HEK293 (cell line): ENCODE results near the gene PREX1.

ENCODE experiments used
- EGR2 ChIP-seq: fragments of 450-650 bp; formaldehyde crosslinking; IDR thresholded peaks from 2 replicates; pipeline ENCODE4 v1.5.1; 2016; ENCODE audit warnings: low read depth, missing biosample characterization, missing genetic modification characterization
- HOXA7 ChIP-seq: sonication (generic); formaldehyde crosslinking; IDR thresholded peaks from 2 replicates; pipeline ENCODE4 v1.8.1; 2022; ENCODE audit warnings: missing genetic modification reagents, borderline replicate concordance
- ZFHX2 ChIP-seq: fragments of 450-650 bp; formaldehyde crosslinking; conservative IDR thresholded peaks from 2 replicates; pipeline ENCODE4 v1.5.1; 2016; ENCODE audit warnings: missing biosample characterization, missing genetic modification characterization
- ZNF549 ChIP-seq: fragments of 450-650 bp; IDR thresholded peaks from 2 replicates; pipeline ENCODE4 v1.5.1; 2018; ENCODE audit warnings: missing biosample characterization, missing genetic modification characterization, mild to moderate bottlenecking, inconsistent platforms, moderate library complexity
- ZNF585B ChIP-seq: fragments of 450-650 bp; formaldehyde crosslinking; IDR thresholded peaks from 2 replicates; pipeline ENCODE4 v1.5.1; 2016; ENCODE audit warnings: missing biosample characterization, missing genetic modification characterization
- ZNF626 ChIP-seq: fragments of 450-650 bp; sonication (Bioruptor Pico); formaldehyde crosslinking; IDR thresholded peaks from 2 replicates; pipeline ENCODE4 v1.5.1; 2018; ENCODE audit warnings: missing biosample characterization, missing genetic modification characterization, inconsistent platforms
- TF ChIP-seq, protein P1 (sequence below): fragments of 450-650 bp; formaldehyde crosslinking; IDR thresholded peaks from 2 replicates; pipeline ENCODE4 v1.5.1; 2016; ENCODE audit warnings: missing biosample characterization, missing genetic modification characterization
- TF ChIP-seq, protein P2 (sequence below): fragments of 450-650 bp; formaldehyde crosslinking; IDR thresholded peaks from 2 replicates; pipeline ENCODE4 v1.5.1; 2017; ENCODE audit warnings: missing biosample characterization, missing genetic modification characterization
- TF ChIP-seq, protein P3 (sequence below): fragments of 450-650 bp; formaldehyde crosslinking; IDR thresholded peaks from 2 replicates; pipeline ENCODE4 v1.5.1; 2017; ENCODE audit warnings: missing biosample characterization, missing genetic modification characterization
- TF ChIP-seq, protein P4 (sequence below): fragments of 450-650 bp; formaldehyde crosslinking; IDR thresholded peaks from 2 replicates; pipeline ENCODE4 v1.5.1; 2016; ENCODE audit warnings: missing biosample characterization, missing genetic modification characterization
- TF ChIP-seq, protein P5 (sequence below): sonication (generic); formaldehyde crosslinking; IDR thresholded peaks from 2 replicates; pipeline ENCODE4 v1.8.1; 2022; ENCODE audit warnings: mild to moderate bottlenecking, moderate library complexity, missing genetic modification reagents

DNA sequence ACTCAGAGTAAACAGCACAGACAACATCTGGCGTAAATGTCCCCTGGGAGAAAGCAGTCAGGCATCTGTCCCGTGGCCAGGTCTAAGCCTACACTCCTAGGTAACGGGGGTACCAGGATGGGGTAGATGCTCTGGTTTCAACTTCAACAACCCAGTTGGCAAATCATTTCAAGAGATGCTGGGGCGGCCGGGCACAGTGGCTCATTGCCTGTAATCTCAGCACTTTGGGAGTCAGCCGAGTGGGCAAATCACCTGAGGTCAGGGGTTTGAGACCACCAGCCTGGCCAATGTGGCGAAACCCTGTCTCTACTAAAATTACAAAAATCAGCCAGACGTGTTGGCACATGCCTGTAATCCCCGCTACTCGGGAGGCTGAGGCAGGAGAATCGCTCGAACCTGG is 12.3 kb downstream of the PREX1 start:
- no peak for TF ChIP-seq ZNF549 (tag by site-specific recombination)
- TF ChIP-seq, protein P1, sequence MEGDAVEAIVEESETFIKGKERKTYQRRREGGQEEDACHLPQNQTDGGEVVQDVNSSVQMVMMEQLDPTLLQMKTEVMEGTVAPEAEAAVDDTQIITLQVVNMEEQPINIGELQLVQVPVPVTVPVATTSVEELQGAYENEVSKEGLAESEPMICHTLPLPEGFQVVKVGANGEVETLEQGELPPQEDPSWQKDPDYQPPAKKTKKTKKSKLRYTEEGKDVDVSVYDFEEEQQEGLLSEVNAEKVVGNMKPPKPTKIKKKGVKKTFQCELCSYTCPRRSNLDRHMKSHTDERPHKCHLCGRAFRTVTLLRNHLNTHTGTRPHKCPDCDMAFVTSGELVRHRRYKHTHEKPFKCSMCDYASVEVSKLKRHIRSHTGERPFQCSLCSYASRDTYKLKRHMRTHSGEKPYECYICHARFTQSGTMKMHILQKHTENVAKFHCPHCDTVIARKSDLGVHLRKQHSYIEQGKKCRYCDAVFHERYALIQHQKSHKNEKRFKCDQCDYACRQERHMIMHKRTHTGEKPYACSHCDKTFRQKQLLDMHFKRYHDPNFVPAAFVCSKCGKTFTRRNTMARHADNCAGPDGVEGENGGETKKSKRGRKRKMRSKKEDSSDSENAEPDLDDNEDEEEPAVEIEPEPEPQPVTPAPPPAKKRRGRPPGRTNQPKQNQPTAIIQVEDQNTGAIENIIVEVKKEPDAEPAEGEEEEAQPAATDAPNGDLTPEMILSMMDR (tag by site-specific recombination) = no peak
- TF ChIP-seq ZNF626 (tag by site-specific recombination) = no peak
- TF ChIP-seq EGR2 (tag by site-specific recombination) = no peak
- TF ChIP-seq, protein P2, sequence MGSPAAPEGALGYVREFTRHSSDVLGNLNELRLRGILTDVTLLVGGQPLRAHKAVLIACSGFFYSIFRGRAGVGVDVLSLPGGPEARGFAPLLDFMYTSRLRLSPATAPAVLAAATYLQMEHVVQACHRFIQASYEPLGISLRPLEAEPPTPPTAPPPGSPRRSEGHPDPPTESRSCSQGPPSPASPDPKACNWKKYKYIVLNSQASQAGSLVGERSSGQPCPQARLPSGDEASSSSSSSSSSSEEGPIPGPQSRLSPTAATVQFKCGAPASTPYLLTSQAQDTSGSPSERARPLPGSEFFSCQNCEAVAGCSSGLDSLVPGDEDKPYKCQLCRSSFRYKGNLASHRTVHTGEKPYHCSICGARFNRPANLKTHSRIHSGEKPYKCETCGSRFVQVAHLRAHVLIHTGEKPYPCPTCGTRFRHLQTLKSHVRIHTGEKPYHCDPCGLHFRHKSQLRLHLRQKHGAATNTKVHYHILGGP (tag by site-specific recombination) = no peak
- TF ChIP-seq ZFHX2 = no peak
- TF ChIP-seq, protein P3, sequence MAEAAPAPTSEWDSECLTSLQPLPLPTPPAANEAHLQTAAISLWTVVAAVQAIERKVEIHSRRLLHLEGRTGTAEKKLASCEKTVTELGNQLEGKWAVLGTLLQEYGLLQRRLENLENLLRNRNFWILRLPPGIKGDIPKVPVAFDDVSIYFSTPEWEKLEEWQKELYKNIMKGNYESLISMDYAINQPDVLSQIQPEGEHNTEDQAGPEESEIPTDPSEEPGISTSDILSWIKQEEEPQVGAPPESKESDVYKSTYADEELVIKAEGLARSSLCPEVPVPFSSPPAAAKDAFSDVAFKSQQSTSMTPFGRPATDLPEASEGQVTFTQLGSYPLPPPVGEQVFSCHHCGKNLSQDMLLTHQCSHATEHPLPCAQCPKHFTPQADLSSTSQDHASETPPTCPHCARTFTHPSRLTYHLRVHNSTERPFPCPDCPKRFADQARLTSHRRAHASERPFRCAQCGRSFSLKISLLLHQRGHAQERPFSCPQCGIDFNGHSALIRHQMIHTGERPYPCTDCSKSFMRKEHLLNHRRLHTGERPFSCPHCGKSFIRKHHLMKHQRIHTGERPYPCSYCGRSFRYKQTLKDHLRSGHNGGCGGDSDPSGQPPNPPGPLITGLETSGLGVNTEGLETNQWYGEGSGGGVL = no peak
- no peak for TF ChIP-seq ZNF585B (tag by site-specific recombination)
- TF ChIP-seq, protein P4, sequence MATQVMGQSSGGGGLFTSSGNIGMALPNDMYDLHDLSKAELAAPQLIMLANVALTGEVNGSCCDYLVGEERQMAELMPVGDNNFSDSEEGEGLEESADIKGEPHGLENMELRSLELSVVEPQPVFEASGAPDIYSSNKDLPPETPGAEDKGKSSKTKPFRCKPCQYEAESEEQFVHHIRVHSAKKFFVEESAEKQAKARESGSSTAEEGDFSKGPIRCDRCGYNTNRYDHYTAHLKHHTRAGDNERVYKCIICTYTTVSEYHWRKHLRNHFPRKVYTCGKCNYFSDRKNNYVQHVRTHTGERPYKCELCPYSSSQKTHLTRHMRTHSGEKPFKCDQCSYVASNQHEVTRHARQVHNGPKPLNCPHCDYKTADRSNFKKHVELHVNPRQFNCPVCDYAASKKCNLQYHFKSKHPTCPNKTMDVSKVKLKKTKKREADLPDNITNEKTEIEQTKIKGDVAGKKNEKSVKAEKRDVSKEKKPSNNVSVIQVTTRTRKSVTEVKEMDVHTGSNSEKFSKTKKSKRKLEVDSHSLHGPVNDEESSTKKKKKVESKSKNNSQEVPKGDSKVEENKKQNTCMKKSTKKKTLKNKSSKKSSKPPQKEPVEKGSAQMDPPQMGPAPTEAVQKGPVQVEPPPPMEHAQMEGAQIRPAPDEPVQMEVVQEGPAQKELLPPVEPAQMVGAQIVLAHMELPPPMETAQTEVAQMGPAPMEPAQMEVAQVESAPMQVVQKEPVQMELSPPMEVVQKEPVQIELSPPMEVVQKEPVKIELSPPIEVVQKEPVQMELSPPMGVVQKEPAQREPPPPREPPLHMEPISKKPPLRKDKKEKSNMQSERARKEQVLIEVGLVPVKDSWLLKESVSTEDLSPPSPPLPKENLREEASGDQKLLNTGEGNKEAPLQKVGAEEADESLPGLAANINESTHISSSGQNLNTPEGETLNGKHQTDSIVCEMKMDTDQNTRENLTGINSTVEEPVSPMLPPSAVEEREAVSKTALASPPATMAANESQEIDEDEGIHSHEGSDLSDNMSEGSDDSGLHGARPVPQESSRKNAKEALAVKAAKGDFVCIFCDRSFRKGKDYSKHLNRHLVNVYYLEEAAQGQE (tag by site-specific recombination) = no peak
- no peak for TF ChIP-seq HOXA7 (CRISPR knock-in tag)
- TF ChIP-seq, protein P5, sequence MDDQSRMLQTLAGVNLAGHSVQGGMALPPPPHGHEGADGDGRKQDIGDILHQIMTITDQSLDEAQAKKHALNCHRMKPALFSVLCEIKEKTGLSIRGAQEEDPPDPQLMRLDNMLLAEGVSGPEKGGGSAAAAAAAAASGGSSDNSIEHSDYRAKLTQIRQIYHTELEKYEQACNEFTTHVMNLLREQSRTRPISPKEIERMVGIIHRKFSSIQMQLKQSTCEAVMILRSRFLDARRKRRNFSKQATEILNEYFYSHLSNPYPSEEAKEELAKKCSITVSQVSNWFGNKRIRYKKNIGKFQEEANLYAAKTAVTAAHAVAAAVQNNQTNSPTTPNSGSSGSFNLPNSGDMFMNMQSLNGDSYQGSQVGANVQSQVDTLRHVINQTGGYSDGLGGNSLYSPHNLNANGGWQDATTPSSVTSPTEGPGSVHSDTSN (CRISPR knock-in tag) = no peak
